Activated CD8-positive, alpha-beta memory T cell treated with anti-CD3 and anti-CD28 coated beads, Interleukin-2, amount 10 ng/mL, durations not matched to agents 7 days and 5 days (primary cell): ENCODE results near the gene EIF5AL1. TPM values are rescaled to one million over a fixed set of nuclear protein-coding genes. Genes with fewer than 3 reads are reported as not detected.
"Not testable (repeated sequence)": the region's sequence is repeated elsewhere in the genome, so short reads cannot be mapped to it uniquely, and the experiment has no call there.

Experiments used
- ATAC-seq: fragments of 150-1000 bp; cut with Tn5 transposase; one replicate; pipeline ENCODE4 v1.10.0; 2021; ENCODE audit warnings: moderate library complexity
- CTCF ChIA-PET: fragments of 350-600 bp; sonication (Branson Sonifier 250); formaldehyde crosslinking; loops from one replicate; lab custom pipeline; 2021; ENCODE audit warnings: antibody characterized with exemption; lab: Charles Lee
- DNase-seq: peaks from one replicate; pipeline ENCODE4 v3.0.0-alpha.2; 2020
- H3K27ac Mint-ChIP-seq: one replicate; pipeline ENCODE4 v1.8.0; 2021; ENCODE audit warnings: mild to moderate bottlenecking, mixed read lengths
- H3K27me3 Mint-ChIP-seq: one replicate; pipeline ENCODE4 v1.8.0; 2021; ENCODE audit warnings: mixed read lengths
- H3K36me3 Mint-ChIP-seq: one replicate; pipeline ENCODE4 v1.8.0; 2021; ENCODE audit warnings: mild to moderate bottlenecking, mixed read lengths
- H3K4me1 Mint-ChIP-seq: one replicate; pipeline ENCODE4 v1.8.0; 2021; ENCODE audit warnings: mixed read lengths
- H3K4me3 Mint-ChIP-seq: one replicate; pipeline ENCODE4 v1.8.0; 2021; ENCODE audit warnings: mild to moderate bottlenecking, moderate library complexity, mixed read lengths
- H3K9me3 Mint-ChIP-seq: one replicate; pipeline ENCODE4 v1.8.0; 2022; ENCODE audit warnings: low read depth, mixed read lengths
- total RNA-seq, 2 experiments: library from RNA; stranded (reverse); gene quantifications; one replicate each; pipeline ENCODE4 v1.2.3, GENCODE V29; 2021

EIF5AL1 gene
- total RNA-seq, 2 experiments from 2014 or later: 1.1 to 1.8 TPM

DNA sequence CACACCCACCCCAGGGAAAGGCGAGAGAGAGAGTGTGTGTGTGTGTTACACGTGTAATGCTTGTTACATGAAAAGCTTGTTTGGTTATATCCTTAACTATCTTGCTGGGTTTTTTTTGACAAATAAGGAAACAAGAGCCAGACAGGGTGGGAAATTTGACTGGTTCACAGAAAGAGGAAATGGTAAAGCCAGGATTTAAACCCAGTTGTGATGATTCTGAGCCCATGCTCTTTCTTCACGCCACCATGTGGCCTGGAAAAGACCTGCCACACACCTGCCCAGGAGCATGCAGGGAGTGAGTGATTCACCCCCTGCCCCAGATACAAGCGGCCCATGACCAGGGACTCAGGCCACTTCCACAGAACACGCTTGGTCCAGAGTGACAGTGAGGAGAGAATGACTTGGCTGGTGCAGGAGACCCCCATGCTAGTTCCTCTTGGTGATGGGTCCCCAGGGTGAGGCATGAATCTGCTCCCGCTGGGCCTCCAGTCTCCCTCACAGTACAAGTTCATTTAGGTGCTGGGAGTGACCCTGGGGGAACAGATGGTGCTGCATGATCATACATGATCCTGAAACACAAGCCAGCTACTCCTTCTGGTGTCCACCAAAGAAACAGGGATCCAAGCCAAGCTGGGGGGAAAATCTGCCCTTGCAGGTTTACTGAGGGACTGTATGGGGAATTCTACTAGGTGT, 21.0 kb upstream of the EIF5AL1 start:
- no peaks in the 10 kb centered on the region for H3K36me3 Mint-ChIP-seq
- ATAC-seq (no peak), DNase-seq (no peak)
- no peaks in the 10 kb centered on the region for H3K9me3 Mint-ChIP-seq
- peaks cover 22% of the 10 kb centered on the region for H3K27me3 Mint-ChIP-seq
- H3K4me1 Mint-ChIP-seq: peaks cover 10% of the 10 kb centered on the region
- no peak overlapping the region for H3K27ac Mint-ChIP-seq
- CTCF ChIA-PET: interaction anchor here (1.5 kb wide), 1 partner anchor 24 kb away, joined by 3 read pairs; no protein-coding TSS in a partner anchor
- no peak overlapping the region for H3K4me3 Mint-ChIP-seq

DNA sequence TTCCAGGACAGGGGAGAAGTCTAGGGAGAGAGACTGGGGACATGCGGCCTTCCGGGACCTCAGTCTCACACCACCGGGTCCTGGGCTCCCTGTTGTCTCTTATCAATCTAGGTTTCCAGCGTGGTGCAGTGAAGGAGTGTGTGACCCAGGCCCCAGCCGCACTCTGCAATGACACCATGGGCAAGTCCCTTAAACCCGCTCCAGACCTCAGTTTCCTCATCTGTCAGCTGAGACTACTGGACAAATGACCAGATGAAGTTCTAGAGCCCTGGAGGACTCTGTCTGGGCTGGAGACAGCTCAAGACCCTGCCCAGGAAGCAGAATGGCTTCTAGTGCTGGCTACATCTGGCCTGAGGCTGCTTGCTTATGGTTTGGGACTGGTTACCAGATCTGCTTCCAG, 20.1 kb upstream of the EIF5AL1 start:
- no peaks in the 10 kb centered on the region for H3K36me3 Mint-ChIP-seq
- H3K27me3 Mint-ChIP-seq: peaks cover 30% of the 10 kb centered on the region
- H3K9me3 Mint-ChIP-seq: no peaks in the 10 kb centered on the region
- ATAC-seq: no peak
- CTCF ChIA-PET: no interaction called here
- DNase-seq: peak; percentile 25
- H3K27ac Mint-ChIP-seq: no peak overlapping the region
- no peak overlapping the region for H3K4me3 Mint-ChIP-seq
- peaks cover 15% of the 10 kb centered on the region for H3K4me1 Mint-ChIP-seq

DNA sequence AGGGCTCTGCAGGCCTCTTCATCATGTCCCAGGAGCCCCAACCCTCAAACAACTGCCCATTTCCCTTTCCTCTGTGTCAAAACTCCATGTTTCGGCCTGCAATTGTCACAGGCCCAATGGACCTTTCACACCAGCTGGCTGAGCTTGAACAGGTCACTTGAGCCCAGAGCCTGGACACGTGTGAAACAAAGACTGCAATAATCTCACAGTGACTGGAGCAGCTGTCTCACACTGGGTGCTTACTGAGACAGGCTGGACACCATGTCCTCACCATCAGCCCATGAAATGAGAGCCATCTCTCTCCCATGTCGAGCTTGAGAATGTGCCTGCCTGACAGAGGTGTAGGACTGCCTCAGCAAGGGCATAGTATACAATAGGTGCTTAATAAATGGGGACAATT, 19.5 kb upstream of the EIF5AL1 start:
- Mint-ChIP-seq H3K9me3 (no peaks in the 10 kb centered on the region), H3K4me3 (no peak overlapping the region), H3K4me1 (peaks cover 15% of the 10 kb centered on the region), H3K36me3 (no peaks in the 10 kb centered on the region), H3K27me3 (peaks cover 36% of the 10 kb centered on the region), H3K27ac (no peak overlapping the region)
- CTCF ChIA-PET: no interaction called here
- ATAC-seq (no peak), DNase-seq (peak; percentile 30)

DNA sequence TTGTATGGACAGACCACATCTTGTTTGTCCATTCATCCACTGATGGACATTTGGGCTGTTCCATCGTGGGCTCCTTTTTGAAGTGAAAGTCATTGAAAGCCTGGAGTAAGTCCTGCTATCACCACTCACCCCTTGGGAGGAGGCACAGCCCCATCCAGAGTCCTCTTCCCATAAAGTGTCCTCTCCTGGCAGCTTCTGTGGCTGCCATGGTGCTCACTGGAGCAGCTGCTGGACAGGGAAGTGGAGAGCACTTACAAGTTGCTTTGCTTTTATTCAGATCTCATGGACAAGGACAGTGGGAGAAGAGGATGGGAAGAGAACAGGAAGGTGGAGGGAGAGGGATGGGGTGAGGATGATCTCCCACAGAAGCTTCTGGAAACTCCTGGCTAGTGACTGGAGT, 18.5 kb upstream of the EIF5AL1 start:
- no peak overlapping the region for H3K27ac Mint-ChIP-seq
- CTCF ChIA-PET: no interaction called here
- peaks cover 13% of the 10 kb centered on the region for H3K4me1 Mint-ChIP-seq
- H3K4me3 Mint-ChIP-seq: no peak overlapping the region
- no peaks in the 10 kb centered on the region for H3K9me3 Mint-ChIP-seq
- no peaks in the 10 kb centered on the region for H3K36me3 Mint-ChIP-seq
- no peak for ATAC-seq
- peaks cover 46% of the 10 kb centered on the region for H3K27me3 Mint-ChIP-seq
- DNase-seq: no peak

DNA sequence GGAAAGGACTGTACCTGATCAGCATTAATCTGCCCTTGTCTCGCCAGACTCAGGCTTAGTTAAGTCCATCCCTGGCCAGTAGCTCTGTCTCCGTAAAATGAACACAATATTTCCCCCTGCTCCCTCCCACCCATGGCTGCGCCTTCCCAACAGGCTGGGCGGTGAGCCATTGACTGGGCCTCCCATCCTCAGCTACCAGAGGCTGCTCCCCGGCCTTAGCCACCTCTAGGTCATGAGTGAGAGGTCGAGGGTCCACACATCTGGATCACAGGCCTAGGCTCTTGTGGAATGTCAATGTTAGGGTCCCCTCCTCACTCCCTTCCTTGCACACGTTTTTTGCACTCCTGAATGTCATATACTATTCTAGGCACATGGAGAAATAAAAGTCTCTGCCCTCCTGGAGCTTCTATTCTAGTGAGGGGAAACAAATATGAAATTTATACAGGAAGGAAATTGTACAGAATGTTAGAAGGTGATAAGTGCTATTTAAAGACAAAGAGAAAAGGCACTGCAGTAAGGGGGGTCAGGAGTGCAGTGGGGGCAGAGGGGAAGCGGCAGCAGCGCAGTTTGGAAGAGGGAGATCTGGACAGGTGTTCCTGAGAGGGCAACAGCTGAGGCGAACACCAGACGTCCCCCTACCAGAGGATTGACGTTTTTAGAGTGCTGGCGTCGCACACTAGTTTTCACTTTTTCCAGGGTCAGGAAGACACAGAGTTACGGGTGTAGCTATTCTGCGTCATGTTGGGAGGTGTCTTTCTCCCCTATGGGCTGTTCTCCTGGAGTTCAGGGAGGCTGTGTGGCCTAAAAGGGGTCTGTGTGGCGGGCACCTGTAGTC, 17.2 kb upstream of the EIF5AL1 start:
- Mint-ChIP-seq H3K27me3 (peaks cover 56% of the 10 kb centered on the region), H3K4me1 (peaks cover 10% of the 10 kb centered on the region), H3K36me3 (no peaks in the 10 kb centered on the region), H3K9me3 (no peaks in the 10 kb centered on the region), H3K27ac (no peak overlapping the region), H3K4me3 (no peak overlapping the region)
- CTCF ChIA-PET: interaction anchor here (0.6 to 1.5 kb wide), 3 partner anchors 50 to 255 kb away, joined by 3 read pairs; partner anchors contain the start of gene ZCCHC24
- DNase-seq: no peak
- ATAC-seq: no peak

DNA sequence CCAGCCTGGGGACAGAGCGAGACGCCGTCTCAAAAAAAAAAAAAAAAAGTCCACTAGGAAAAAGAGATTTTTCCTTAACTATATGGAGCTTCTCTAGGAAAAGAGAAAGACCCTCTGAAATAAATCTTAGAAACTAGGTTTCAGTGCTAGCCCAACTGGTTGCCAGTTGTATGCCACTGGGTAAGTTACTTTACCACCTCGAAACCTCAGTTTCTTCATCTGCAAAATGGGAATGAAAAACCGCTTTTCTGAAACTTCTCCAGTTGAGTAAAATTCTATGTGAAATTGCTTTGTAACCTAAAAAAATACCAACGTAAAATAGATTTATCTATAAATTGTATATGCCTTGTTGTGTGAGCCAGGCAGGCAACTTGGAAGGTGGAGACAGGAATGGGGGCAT, 16.5 kb upstream of the EIF5AL1 start:
- CTCF ChIA-PET: interaction anchor here (0.5 to 1.5 kb wide), 6 partner anchors 9 to 840 kb away, joined by 3 to 4 read pairs (median 3); partner anchors contain the start of gene ZCCHC24
- H3K4me3 Mint-ChIP-seq: no peak overlapping the region
- peaks cover 60% of the 10 kb centered on the region for H3K27me3 Mint-ChIP-seq
- no peaks in the 10 kb centered on the region for H3K36me3 Mint-ChIP-seq
- H3K4me1 Mint-ChIP-seq: peaks cover 10% of the 10 kb centered on the region
- no peak for DNase-seq
- no peak for ATAC-seq
- no peaks in the 10 kb centered on the region for H3K9me3 Mint-ChIP-seq
- H3K27ac Mint-ChIP-seq: no peak overlapping the region

DNA sequence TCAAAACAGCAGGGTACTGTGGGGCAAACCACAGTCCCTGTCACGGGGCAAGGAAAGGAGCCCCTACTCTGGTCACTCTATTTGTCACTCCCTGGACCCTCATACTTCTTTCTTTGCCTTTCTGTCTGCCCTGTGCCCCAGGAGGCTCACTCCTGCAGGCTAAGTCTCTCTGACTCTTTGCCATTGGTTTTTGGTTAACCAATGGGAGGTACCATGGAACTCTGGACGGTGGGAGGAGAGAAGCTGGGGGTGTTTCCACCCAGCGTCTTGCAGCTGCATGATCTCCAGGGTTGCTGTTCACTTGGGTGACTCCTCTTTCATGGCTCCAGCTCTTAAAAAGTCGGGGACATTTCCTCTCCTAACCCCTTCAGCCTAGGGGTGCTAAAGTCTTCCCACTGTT, 15.4 kb upstream of the EIF5AL1 start:
- no peak overlapping the region for H3K27ac Mint-ChIP-seq
- H3K4me1 Mint-ChIP-seq: peaks cover 10% of the 10 kb centered on the region
- H3K27me3 Mint-ChIP-seq: peaks cover 71% of the 10 kb centered on the region
- no peak for DNase-seq
- H3K4me3 Mint-ChIP-seq: no peak overlapping the region
- CTCF ChIA-PET: interaction anchor here (1.2 to 1.3 kb wide), 3 partner anchors 10 to 123 kb away, joined by 3 to 8 read pairs (median 4); no protein-coding TSS in a partner anchor
- no peaks in the 10 kb centered on the region for H3K36me3 Mint-ChIP-seq
- ATAC-seq: peak; percentile 60
- H3K9me3 Mint-ChIP-seq: no peaks in the 10 kb centered on the region

DNA sequence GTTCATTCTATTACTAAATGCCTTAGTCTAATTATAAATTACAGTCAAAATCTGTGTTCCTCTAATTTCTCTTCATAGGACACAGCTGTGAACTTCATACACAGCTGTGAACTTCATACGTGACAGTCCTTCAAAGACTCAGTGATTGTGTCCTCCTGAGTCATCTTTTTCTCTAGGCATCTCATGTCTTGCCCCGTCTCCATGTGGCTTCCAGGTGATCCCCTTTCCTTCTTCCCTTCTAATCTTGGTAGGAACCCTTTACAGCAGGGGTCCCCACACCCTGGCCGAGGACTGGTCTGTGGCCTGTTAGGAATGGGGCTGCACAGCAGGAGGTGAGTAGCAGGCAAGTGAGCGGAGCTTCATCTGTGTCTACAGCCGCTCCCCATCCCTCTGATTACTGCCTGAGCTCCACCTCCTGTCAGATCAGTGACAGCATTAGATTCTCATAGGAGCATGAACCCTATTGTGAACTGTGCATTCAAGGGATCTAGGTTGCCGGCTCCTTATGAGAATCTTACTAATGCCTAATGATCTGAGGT, 14.0 kb upstream of the EIF5AL1 start:
- peaks cover 82% of the 10 kb centered on the region for H3K27me3 Mint-ChIP-seq
- CTCF ChIA-PET: no interaction called here
- H3K4me3 Mint-ChIP-seq: no peak overlapping the region
- ATAC-seq (no peak), DNase-seq (no peak)
- H3K36me3 Mint-ChIP-seq: no peaks in the 10 kb centered on the region
- H3K27ac Mint-ChIP-seq: no peak overlapping the region
- no peaks in the 10 kb centered on the region for H3K9me3 Mint-ChIP-seq
- peaks cover 15% of the 10 kb centered on the region for H3K4me1 Mint-ChIP-seq

DNA sequence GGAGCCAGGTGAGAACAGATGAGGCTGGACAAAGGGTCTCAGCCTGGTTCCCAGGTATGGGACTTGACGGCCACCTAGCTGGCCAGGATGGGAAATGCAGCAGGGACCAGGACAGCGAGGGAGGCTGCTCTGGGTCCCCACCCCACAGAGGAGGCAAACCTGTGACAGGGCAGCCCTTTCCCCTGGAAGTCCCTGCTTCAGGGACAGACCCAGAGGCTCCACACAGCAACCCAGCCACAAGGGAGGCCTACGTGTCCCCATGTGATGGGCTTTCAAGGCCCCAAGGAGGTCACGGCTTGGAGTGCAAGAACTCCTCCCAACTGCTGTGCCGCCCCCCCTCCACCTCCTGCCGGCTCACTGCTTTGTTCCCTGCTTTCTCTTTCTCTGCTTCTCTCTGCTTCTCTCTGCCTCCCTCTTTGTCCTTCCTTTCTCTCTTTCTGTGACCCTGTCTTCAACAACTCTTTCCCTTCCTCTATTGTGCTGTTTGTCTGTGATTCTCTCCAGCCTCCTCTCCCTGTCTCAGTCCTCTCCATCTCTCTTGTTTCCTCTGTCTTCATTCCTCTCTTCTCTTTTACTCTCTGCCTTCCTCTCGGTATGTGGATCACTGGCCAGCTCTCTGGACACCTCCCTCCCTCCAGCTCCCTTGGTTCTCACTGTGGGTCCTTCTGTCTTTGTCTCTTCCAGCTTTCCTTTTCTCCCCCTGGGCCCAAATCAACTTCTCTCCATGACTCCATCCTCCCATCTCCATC, 9.6 kb upstream of the EIF5AL1 start:
- DNase-seq (no peak), ATAC-seq (no peak)
- Mint-ChIP-seq H3K4me3 (no peak overlapping the region), H3K4me1 (peaks cover 33% of the 10 kb centered on the region), H3K27me3 (peaks cover 67% of the 10 kb centered on the region), H3K9me3 (no peaks in the 10 kb centered on the region), H3K27ac (no peak overlapping the region), H3K36me3 (no peaks in the 10 kb centered on the region)
- CTCF ChIA-PET: no interaction called here

DNA sequence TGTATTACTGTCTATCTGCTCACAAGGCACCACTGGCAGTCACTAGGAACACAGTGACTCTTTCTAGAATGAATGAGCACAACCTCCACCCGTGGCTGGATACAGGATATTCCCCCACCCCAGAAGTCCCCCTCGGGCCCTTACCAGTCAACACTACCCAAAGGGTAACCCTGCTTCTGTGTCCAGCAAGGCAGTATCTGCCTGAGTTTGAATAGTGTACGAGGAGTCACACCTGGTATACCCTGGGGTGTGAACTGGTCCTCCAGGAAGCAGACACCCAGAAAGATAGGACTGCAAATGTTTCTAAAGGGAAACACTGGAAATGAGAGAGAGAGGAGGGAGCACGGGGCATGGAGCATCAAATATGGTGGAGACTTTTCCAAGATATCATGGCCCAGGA, 8.5 kb upstream of the EIF5AL1 start:
- H3K9me3 Mint-ChIP-seq, H3K4me3 Mint-ChIP-seq, H3K36me3 Mint-ChIP-seq, DNase-seq, CTCF ChIA-PET, ATAC-seq, H3K27ac Mint-ChIP-seq: not testable (repeated sequence)
- peaks cover 33% of the 10 kb centered on the region for H3K4me1 Mint-ChIP-seq
- peaks cover 61% of the 10 kb centered on the region for H3K27me3 Mint-ChIP-seq

DNA sequence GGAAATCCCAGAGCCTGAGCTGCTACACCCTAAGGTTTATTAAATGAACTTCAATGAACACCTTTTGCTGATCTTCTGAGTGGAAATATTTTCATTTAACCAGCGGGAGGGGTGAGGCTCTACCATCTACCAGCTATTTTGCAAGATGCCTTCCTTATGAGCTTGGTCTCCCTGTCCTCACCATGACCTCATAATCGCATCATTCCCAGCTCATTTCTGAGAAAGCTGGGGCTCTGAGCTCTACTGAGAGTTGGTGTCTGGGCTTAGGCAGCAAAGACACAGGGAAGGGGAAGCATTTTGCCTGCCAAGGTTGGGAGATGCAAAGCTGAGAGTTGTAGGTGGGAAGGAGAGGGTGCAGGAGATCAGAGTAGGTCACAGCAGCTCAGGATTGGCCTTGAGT, 7.8 kb upstream of the EIF5AL1 start:
- H3K4me3 Mint-ChIP-seq, DNase-seq, H3K9me3 Mint-ChIP-seq, CTCF ChIA-PET, ATAC-seq, H3K27ac Mint-ChIP-seq, H3K36me3 Mint-ChIP-seq: not testable (repeated sequence)
- Mint-ChIP-seq H3K4me1 (peaks cover 33% of the 10 kb centered on the region), H3K27me3 (peaks cover 54% of the 10 kb centered on the region)

DNA sequence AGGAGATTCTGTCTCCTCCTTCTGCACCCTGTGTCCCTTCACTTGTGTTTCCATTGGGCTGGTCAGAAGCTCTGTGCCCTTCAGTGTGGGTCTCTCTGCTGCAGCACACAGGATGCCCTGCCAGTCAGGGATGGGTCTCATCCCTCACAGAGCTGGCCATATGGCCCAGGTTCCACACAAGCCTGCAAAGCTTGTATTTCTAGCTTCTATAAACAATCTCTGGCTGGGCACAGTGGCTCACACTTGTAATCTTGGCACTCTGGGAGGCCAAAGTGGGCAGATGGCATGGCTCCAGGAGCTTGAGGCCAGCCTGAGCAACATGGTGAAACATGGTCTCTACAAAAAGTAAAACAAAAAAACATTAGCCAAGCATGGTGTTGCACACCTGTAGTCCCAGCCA, 7.0 kb upstream of the EIF5AL1 start:
- H3K4me3 Mint-ChIP-seq, H3K36me3 Mint-ChIP-seq, H3K9me3 Mint-ChIP-seq, DNase-seq: not testable (repeated sequence)
- peak; percentile 6 for ATAC-seq
- H3K27ac Mint-ChIP-seq: peak overlapping the region; percentile 81
- CTCF ChIA-PET: interaction anchor here (1.0 kb wide), 1 partner anchor 219 kb away, joined by 3 read pairs; no protein-coding TSS in a partner anchor
- H3K4me1 Mint-ChIP-seq: peaks cover 33% of the 10 kb centered on the region
- peaks cover 48% of the 10 kb centered on the region for H3K27me3 Mint-ChIP-seq

DNA sequence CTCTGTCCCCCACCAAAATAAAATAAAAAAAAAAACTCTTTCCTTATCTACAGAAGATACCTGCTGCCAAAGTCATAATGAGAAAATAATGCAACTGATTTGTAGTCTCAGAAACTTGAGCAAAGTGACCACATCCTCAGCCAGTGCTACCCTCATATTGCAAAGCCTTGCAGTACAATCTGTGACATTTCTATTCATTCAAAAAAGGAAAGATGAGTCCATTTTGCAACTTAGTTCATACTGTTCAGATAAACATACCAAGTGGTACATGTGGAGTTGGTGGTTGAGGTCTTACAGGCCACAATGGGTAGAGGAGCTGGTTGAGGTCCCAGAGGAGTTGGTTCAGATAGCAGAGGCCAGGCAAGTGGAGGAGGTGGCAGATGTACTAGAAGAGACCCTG, 6.5 kb upstream of the EIF5AL1 start:
- Mint-ChIP-seq H3K36me3 (no peaks in the 10 kb centered on the region), H3K27me3 (peaks cover 49% of the 10 kb centered on the region), H3K4me1 (peaks cover 33% of the 10 kb centered on the region), H3K4me3 (no peak overlapping the region), H3K27ac (peak overlapping the region; percentile 81), H3K9me3 (no peaks in the 10 kb centered on the region)
- ATAC-seq (peak; percentile 83), DNase-seq (peak; percentile 81)
- CTCF ChIA-PET: interaction anchor here (1.0 to 2.1 kb wide), 4 partner anchors 31 to 220 kb away, joined by 3 to 7 read pairs (median 4); no protein-coding TSS in a partner anchor
